ENCODE results near the gene SMCO4.

Gene SMCO4

DNA sequence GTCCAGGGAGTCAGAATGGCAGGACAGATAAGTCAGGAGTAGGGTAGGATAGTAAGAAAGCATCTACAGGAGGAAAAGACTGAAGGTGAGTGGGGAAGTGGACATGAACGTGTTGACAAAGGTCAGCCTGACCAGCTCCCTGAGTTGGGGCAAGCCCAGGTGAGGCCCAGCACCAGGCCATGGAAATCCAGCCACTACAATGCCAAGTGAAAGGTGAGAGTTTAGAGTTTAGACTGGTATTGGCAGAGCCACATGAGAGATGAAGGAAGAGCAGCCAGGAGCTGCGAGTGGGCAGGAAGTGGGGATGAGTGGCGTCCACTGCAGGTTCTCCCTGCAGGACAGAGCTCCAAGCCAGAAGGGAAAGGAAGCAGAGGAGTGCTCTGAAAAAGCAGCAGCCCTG, 16.5 kb upstream of the SMCO4 start:
- no peak overlapping the region for H3K27ac ChIP-seq
- TF ChIP-seq, protein P1, sequence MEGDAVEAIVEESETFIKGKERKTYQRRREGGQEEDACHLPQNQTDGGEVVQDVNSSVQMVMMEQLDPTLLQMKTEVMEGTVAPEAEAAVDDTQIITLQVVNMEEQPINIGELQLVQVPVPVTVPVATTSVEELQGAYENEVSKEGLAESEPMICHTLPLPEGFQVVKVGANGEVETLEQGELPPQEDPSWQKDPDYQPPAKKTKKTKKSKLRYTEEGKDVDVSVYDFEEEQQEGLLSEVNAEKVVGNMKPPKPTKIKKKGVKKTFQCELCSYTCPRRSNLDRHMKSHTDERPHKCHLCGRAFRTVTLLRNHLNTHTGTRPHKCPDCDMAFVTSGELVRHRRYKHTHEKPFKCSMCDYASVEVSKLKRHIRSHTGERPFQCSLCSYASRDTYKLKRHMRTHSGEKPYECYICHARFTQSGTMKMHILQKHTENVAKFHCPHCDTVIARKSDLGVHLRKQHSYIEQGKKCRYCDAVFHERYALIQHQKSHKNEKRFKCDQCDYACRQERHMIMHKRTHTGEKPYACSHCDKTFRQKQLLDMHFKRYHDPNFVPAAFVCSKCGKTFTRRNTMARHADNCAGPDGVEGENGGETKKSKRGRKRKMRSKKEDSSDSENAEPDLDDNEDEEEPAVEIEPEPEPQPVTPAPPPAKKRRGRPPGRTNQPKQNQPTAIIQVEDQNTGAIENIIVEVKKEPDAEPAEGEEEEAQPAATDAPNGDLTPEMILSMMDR (conservative IDR thresholded peaks at IDR 0.05): no peak

DNA sequence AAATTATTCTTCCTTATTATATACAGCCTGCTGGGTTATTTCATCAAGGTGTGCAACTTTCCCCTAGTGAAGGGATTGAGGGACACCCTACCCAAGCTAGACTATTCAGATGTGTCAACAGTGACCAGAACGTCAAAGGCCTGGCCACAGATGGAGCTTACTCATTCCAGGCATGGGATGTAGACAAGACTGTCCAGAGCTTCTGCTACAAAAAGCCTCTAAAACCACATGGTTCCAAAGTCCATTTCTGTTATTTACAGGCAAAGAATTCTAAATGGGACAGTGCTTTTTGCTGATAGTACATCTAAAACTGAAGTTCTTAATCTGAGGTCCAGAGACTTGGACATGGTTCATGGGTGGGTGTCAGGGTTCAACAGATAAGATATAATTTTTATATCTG, 9.7 kb upstream of the SMCO4 start:
- TF ChIP-seq, protein P1 (conservative IDR thresholded peaks at IDR 0.05): no peak
- no peak overlapping the region for H3K27ac ChIP-seq

DNA sequence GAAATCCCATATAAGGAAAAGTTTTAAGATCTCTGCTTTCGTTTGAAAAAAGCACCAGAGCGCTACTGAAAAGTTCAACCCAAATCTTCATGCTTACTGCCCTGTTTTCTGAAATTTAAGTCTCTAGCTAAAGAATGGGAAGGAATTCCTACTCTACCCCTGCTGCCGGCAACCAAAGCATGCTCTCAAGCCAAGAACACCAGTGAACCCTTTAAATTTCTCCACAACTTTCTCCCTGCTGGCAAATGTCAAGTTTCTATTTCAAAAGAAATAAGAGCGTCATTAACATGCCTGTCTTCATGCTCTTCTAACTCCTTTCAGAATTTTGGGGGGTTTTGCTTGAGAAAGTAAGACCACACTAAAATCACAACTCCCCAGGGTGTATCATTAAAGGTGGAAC, 6.8 kb upstream of the SMCO4 start:
- no peak overlapping the region for H3K27ac ChIP-seq
- TF ChIP-seq, protein P1 (conservative IDR thresholded peaks at IDR 0.05): no peak

DNA sequence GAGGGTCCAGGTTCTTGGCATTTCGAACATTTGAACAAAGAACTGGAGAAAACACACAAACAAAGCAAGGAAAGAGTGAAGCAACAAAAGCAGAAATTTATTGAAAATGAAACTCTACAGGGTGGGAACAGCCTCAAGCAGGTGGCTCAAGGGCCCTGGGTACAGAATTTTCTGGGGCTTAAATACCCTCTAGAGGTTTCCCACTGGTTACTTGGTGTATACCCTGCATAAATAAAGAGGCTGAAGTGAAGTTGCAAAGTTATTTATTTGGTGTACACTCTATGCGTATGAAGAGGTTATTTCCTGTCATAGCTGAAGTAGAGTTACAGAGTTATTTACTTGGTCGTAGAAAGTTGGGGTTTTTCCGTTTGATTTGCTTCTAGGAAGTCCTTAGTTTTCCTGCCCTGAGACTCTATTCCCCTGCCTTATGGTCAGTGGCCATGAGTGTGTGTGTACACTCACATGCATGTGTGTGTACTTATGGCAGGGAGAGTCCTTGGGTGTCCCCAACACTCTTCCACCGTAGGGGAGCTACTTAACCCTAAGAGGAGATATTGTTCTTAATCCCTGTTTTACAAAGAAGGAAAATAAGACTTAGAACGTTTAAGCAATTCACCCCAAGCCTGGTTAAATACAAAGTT, 5.6 kb upstream of the SMCO4 start:
- H3K27ac ChIP-seq: peak overlapping the region; percentile 99; the same call in 1 of the 2 replicates
- TF ChIP-seq, protein P1 (conservative IDR thresholded peaks at IDR 0.05): no peak

DNA sequence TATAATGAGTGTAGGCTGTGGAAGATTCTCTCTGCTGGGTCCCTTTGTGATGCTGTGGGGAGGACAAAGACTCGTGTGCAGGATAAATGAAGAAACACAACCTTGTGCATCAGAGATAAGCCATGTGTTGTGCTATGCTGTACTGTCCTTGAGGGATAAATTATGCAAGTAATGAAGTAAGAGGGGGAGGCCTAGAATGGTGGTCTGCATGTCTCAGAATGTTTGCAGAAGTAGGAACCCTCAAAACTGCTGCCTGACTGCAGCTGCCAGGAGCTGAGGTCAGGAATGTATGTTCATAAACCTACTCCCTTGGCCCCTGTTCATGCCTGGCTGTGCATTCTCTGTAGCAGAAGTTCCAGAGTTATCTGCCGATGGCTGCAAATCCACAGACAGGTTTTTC, 4.6 kb upstream of the SMCO4 start:
- peak overlapping the region; percentile 99; the same call in 1 of the 2 replicates for H3K27ac ChIP-seq
- TF ChIP-seq, protein P1 (conservative IDR thresholded peaks at IDR 0.05): no peak

DNA sequence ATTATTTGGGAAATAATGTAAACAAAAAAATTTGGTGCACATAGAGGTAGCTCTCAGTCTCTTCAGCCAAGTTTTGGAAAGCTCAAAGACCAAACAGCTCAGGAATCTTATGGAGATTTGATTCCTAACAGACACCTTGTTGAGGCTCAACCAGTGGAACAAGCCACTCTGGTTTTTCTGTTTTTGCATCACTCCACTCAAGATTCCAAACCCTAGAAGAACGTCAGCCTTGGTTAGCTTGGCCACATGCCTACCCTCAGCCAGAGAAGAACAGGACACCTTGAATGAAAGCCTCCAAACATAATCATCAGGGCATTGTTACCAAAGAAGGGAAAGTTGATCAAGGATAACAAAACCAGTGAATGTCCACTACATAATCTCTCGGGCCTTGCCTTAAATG, 3.8 kb upstream of the SMCO4 start:
- H3K27ac ChIP-seq: peak overlapping the region; percentile 99; the same call in 1 of the 2 replicates
- TF ChIP-seq, protein P1 (conservative IDR thresholded peaks at IDR 0.05): no peak

DNA sequence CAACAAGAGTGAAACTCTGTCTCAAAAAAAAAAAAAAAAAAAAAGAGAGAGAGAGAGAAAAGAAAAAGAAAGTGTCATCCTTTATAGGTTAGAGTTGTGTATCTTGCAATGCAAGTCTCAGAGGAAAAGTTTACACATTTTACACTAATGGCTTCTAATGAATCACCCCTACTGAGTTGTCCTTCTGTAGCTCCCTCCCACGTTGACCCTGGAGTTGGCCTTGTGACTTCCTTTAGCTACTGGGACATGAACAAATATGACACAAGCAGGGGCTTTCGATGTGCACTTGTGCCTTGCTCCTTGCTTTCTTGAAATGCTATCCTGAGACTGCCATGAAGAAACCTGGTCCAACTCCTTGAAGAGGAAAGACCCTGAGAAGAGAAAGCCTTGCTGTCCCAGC, 2.4 kb upstream of the SMCO4 start:
- TF ChIP-seq, protein P1 (conservative IDR thresholded peaks at IDR 0.05): no peak
- peak overlapping the region; percentile 99; the same call in 1 of the 2 replicates for H3K27ac ChIP-seq
